Keratinocyte (primary cell): Measurements from ENCODE around the gene SYDE1.

Experiments used
- CTCF ChIP-seq, 3 experiments: IDR thresholded peaks in 1 of 3; conservative IDR thresholded peaks in 1 of 3; optimal IDR thresholded peaks in 1 of 3; 2 replicates in 2 of 3; 3 replicates in 1 of 3; pipeline versions ENCODE3 to v1.5.1; 2011; ENCODE audit warnings: low read length in 3 of 3, mild to moderate bottlenecking in 3 of 3, moderate library complexity in 2 of 3, control low read depth in 1 of 3, inconsistent platforms in 1 of 3; ENCODE audit not compliant: insufficient read depth in 2 of 3; ENCODE audit errors: extremely low read depth in 1 of 3
- EZH2 ChIP-seq: IDR thresholded peaks from one replicate; pipeline ENCODE4 v1.6.1; 2012; ENCODE audit warnings: inconsistent platforms, mild to moderate bottlenecking, low read length, moderate library complexity

GRCh38 chr19:15109768-15110417 is 2.7 kb downstream of the SYDE1 start:
- no peak for TF ChIP-seq CTCF (optimal IDR thresholded peaks at IDR 0.05 in 1 of 3, IDR thresholded peaks at IDR 0.05 in 1 of 3, conservative IDR thresholded peaks at IDR 0.05 in 1 of 3; ENCODE audit: extremely low read depth in 1 of 3, insufficient read depth in 2 of 3, low read length in 3 of 3)
- TF ChIP-seq EZH2, result no peak
